Sigmoid colon (tissue), 4 donors: Measurements from ENCODE around the gene CASP3.

Experiments used
- CTCF ChIP-seq, 4 experiments: fragments of 450-650 bp in 3 of 4; fragments of 200-600 bp in 1 of 4; IDR thresholded peaks; one replicate each; pipeline ENCODE4 v1.5.1; 2016 to 2019; ENCODE audit warnings: antibody characterized with exemption in 4 of 4, mild to moderate bottlenecking in 3 of 4, moderate library complexity in 2 of 4
- EP300 ChIP-seq, 4 donors: sonication (generic); formaldehyde crosslinking; IDR thresholded peaks; one replicate each; pipeline ENCODE4 v1.6.1; 2017; ENCODE audit warnings: antibody characterized with exemption in 4 of 4
- POLR2A ChIP-seq, 2 donors: fragments of 450-650 bp; IDR thresholded peaks; one replicate each; pipeline ENCODE4 v1.6.1; 2016; ENCODE audit warnings: antibody characterized with exemption in 2 of 2, mild to moderate bottlenecking in 2 of 2, moderate library complexity in 2 of 2

- no peak for TF ChIP-seq POLR2A (IDR thresholded peaks at IDR 0.05)
- no peak for TF ChIP-seq CTCF (IDR thresholded peaks at IDR 0.05)
- no peak for TF ChIP-seq EP300 (IDR thresholded peaks at IDR 0.05)
Measured at GRCh38 chr4:184644553-184645307, 4.5 kb downstream of the CASP3 start.
